GM18867 (cell line): ENCODE data around the gene PTGER3.
A peak's percentile ranks its signal among the peaks of the same experiment; 100 is the strongest.
"Not testable (repeated sequence)": the region's sequence is repeated elsewhere in the genome, so short reads cannot be mapped to it uniquely, and the experiment has no call there.

Experiments used
- ATAC-seq: cut with Tn5 transposase; IDR thresholded peaks from one replicate; pipeline ENCODE4 v1.9.1; 2021; ENCODE audit warnings: mild to moderate bottlenecking, moderate library complexity; ENCODE audit not compliant: unreplicated experiment

The PTGER3 gene

DNA sequence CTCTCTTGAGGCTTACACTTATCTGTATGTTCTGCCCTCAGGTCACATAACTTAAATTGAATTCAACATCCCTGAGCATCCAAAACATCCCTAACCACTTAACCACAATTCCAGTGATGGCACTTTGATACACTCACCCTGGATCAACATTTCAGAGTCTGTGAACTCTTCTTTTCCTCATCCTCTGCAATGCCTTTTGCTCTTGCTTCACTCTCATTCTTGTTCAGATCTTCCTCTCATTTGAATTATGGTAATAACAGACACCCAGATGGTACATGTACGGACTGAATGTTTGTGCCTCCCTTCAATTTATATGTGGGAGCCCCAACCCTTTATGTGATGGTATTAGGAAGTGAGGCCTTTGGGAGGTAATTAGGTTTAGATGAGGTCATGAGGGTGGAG, 33.4 kb downstream of the PTGER3 start:
- ATAC-seq, result no peak

DNA sequence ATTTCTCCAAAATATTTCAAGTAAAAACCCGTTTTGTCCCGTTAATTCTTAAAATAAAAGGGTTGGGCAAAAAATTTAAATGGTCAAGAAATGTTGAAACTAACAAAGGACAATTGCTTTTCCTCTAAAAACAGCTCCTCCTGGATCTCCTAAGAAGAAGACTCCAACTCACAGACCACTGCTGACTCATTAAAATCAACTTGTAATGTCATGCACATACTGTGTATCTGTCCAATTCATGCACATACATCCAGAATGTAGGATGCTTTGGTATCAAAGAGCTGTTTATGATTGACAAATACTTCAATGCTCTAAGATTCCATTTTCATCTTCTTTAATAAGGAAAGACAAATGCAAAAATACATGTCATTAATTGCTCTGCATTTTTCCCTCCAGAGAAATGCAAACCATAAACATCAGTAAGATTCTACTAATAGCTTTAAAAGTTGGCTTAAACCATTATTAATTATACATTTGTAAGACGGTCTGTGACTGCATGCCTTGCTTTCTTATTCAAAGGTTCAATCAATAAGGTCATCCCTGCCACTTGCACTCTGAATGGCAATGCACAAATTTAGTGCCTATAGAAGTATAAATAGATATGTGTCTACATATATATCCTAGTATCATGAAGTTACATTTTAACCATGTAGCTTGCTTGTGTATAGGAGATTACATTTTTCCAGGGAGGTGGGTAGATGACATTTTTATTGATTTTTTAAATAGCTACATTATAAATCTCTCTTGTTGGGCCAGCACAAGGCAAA, 44.7 kb downstream of the PTGER3 start:
- ATAC-seq, result no peak

DNA sequence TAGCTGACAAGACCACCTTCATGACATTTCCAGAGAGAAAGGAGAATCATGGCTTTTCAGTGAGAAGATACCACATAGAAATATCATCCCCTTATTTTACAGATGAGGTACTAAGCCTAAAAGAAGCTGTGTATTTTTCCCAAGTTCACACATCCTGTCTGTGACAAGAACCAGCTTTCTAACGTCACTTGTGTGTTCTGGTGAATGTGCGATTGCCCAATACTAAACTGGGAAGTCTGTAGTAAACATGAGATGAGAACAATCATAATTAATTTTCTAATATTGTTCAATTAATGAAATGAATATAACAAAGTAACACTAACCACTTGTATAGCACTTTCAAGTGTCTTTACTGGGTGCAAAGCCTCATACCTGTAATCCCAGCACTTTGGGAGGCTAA, 46.0 kb downstream of the PTGER3 start:
- ATAC-seq, result no peak

DNA sequence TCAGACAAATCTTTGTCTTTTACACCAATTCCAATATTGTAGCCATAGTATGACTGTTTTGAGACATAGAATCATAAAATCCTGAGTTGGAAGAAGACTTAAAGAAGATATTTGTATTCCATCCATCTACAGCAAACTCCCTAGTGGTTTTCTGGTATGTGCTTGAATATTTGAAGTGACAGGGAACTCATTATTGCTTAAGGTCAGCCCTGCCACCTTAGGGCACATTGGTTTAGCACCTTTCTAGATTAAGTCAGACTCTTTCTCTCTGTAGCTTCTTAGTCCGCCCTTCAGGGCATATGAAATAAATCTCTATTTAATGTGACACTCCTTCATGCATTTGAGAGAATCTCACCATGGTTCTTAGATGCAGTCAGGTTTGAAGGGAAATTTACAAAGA, 49.8 kb downstream of the PTGER3 start:
- ATAC-seq, result no peak

DNA sequence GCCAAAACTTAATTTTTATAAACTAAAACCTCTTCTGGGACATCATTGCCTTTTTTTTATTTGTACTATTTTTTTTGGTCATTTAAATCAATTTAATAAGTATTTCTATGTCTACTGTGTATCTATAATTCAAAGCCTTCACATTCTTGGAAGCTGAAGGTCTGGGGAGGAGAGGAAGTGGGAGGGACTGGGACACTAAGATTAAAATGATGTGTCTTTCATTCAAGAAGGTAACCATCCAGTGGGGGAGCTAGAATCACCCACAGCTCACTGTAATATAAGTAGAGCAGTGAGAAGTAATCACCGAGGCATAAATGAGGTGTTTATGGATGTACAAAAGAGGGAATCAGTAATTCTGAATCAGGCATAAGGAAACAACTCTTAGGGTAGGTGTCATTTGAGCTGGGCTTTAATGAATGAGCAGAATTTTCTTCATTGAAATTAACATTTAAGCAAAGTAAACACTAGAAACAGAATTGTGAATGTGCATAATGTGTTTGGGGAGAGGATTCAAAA, 52.8 kb downstream of the PTGER3 start:
- no peak for ATAC-seq

DNA sequence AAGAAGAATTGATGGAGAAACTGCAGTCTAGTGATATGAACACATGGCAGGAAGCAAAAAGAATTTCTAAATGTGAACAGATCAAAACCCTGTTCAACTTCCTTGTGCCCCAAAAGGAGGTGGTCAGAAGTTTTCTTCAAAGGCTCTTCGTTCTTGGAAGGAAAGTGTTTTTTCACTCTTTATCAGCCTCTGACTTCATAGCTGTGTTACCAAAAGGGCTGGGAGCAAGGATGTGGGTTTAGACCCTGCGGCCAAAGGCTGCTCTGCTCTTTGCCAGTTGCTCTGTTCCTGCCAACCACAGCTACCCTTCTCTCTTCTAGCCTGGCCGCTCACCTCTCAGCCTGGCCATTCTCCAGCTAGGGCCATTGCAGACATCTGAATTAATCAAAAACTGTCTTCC, 53.8 kb downstream of the PTGER3 start:
- no peak for ATAC-seq

DNA sequence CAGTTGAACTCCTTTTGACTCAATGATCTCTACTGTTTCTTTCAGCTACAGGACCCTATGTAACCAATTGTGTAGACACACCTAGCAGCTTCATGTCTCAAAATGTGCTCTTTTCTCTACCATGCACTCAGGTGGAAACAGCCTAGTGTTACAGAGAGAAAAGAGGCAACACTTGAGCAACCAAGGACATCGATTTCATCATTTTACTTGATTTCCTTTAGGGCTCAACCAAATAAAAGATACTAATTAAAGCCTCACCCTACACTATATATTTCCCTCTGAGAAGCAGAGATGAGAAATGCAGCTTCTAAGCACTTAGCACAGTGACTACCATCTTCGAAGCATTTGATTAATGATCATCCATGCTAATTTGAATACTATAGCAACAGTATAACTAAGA, 55.1 kb downstream of the PTGER3 start:
- no peak for ATAC-seq

DNA sequence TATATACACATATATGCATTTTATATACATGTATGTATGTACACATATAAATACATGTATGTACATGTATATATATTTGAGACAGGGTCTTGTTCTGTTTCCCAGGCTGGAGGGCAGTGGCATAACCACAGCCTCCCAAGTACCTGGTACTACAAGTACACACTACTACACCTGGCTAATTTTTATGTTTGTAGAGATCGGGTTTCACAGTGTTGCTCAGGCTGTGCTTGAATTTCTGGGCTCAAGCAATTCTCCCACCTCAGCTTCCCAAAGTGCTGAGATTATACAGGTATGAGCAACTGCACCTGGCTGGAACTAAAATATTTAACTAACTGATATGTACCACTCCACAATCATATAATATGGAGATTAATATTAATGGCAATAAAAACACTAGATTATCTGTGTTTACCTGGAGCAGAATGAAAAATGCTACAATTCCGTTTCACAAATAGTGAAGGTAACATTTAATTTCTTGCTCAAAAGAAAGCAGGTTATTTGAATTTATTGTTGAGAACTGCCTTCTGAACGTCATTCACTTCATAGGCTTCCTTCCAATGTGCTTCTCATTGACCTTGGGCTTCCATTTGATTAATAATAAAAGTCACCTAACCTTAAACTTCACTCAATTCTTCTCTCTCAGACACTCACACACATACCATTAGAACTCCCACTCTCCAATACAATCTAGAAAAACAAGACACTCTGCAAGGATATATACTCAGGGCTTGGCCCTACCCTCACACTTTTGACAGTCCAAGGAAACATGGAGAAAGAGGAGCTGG, 57.0 kb downstream of the PTGER3 start:
- no peak for ATAC-seq

DNA sequence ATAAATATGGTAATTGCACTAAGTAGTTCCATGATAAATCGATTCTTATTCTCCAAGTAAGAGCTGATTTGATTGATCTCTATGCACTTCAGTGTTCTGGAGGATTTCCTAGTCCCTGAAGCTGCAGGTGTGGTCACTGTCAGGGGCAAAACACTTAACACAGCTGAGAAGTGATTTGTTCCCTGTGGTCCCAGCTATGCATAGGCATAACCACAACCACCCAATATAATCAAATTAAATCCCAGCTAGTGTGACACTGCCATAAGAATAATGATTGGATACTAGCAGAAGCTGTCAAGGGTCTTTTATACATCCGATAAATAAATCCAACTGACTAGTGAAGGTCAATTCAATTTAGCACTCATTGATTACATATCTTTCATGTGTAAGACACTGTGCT, 60.1 kb downstream of the PTGER3 start:
- no peak for ATAC-seq

DNA sequence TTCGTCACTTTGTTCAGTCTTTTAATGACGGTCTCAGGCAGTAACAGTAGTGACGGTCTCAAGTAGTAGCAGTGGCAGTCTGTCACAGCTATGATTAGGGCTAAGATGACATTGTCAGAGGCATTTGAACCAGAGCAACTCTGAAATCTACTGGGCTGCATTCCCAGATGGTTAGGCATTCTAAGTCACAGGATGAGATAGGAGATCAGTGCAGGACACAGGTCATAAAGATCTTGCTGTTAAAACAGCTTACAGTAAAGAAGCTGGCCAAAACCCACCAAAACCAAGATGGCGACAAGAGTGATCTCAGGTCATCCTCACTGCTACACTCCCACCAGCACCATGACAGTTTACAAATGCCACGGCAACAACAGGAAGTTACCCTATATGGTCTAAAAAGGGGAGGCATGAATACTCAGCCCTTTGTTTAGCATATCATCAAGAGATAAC, 61.8 kb downstream of the PTGER3 start:
- not testable (repeated sequence) for ATAC-seq

DNA sequence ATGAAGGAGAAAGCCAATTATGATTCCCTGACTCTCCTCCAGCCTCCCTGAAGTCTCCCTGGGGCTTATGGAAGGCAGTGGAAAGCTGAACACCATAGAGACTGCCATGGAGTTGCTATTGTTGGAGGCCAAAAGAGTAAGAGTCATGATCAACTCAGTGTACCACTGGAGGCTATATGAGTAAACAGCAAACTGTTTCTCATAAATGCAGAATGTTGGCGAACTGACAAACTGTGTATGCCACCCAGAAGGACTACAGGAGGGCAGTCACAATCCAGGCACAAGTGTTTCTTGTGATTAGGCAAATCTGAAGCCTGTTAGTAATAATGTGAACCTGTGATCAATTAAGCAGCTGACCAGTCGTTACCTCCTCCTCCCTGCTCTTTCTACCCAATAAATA, 62.3 kb downstream of the PTGER3 start:
- ATAC-seq, result not testable (repeated sequence)

DNA sequence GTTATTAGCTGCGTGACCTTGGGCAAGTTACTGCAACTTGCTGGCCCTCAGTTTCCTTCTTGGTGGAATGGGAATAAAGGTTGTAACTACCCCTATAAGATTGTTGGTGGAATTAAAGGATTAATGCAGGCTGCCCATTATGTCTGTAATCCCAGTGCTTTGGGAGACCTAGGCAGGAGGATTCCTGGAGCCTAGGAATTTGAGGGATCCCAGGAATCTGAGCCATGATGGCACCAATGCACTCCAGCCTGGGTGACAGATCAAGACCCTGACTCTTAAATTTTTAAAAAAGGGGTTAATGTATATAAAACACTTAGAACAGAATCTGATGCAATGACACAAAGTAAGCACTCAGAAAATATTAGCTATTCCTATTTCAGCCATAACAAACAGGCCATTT, 67.3 kb downstream of the PTGER3 start:
- no peak for ATAC-seq

DNA sequence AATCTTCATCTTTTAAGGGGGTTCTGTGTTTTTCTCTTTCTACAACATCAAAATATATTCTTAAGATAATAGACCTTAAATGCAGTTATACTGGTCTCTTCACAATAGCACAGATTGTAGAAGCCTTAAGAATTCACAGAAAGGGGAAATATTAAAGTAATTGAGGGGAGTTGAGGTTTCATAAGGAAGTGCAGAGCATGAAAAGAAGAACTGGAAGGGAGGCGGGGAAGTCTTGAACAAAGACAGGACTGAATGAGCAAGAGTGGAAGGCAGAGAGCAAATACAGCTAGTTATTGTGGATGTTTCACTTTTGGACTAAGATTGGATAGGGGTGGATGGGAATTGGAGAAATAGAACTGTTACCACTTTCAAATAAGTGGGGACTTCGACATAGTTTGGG, 67.7 kb downstream of the PTGER3 start:
- ATAC-seq, result no peak

DNA sequence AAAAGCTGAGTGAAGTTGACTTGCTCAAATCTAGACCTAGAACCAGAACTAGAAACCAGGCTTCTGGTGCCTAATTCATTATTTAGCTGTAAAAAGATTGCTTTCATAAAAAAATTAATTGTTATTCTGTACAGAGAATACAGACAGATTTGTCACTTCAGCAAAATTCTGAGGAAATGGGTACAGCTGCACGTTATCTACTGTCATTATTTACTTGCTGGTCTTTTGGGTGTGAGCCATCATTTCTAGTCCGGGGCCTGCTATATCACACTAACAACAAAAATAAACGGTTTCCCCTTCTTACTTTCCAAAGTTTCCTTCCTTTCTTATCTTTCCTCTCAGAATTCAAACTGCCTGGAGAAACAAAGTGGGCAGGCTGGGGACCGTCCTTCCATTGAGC, 68.3 kb downstream of the PTGER3 start:
- no peak for ATAC-seq

DNA sequence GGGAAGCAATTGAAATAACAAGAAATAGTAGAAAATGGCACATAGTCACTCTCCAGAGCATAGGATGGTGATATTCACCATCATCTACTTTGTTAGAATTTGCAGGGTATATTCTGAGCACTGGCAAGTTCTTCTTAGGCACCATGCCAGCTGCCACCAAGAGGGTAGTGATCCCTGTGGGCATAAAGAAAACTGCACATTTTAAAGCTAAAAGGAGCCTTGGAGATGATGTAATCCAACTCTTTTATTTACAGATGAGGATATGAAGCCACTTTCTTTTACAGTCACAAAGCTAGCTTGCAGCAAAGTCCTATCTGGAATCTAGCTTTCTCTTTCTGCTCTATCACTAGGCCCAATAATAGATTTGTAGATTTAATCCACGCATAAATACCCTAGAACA, 69.0 kb downstream of the PTGER3 start:
- ATAC-seq, result no peak

DNA sequence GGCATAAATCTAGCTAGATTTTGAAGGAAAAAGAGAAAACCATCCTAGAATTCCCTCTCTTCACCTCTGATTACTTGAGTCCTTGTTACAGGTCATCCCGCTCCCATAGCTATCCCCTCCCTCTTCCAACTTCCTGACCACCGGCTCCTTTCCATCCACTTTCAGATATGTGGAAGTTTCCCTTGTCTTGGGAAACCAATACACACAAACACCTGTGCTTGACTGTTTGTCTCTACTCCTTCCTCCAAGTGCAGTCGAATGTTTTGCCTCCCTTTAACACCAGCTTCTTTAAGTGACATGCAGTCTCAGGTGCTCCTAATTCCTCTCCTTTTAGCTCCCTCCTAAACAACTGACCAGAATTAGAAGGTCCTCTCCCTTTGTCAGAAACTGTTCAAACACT, 70.0 kb downstream of the PTGER3 start:
- ATAC-seq, result no peak

DNA sequence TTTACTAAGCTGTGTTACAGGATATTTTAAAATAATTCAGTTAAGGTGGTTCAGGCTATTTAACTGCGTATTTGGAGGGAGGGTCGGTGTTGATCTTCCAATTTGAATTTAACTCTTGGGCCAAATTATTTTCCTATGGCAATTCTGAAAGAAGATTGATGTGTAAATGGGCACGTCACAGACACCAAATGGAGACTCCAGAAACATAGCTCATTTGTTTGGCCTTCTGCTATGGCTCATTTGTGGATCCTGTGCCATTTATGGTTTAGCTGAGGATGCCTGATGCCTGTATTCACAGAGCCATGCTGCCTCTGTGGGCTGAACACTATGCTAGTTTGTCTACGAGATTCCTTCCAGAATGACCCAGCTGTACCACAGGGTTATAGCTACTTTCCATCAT, 70.6 kb downstream of the PTGER3 start:
- no peak for ATAC-seq

DNA sequence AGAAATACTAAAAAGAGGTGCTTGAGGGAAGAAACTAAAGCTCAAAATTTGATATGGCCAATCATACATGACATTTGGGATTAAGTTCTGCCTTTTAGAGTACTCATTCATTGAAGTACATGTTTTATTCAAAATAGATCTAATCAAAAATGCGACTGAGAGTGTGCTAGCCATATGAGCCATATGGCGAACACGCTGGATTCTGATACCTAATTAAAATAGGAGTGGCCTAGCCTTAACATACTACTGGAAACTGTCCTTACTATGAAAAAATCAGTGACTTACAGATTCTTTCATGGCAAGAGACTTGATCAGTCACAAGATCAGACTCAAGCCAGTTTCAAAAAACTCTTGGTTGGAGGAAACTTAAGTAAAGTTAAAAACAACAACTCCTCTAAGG, 73.9 kb downstream of the PTGER3 start:
- no peak for ATAC-seq

DNA sequence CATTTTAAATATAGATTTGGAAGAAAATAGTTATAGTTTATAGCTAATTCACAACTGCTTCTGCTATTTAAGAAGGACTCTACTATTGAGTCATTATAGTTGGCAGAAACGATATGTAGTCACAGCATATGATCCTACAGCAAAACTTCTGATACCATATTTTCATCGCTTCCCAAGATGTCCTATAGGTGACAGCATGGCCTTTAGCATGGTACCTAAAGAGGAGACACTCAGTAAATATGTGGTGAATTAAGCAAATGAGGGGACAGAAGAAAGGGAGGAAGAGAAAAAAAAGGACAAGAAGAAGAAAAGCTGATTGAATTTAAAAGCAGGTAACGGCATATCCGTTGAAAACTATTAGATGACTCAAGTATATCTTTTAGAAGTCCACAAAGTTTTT, 77.2 kb downstream of the PTGER3 start:
- ATAC-seq, result no peak

DNA sequence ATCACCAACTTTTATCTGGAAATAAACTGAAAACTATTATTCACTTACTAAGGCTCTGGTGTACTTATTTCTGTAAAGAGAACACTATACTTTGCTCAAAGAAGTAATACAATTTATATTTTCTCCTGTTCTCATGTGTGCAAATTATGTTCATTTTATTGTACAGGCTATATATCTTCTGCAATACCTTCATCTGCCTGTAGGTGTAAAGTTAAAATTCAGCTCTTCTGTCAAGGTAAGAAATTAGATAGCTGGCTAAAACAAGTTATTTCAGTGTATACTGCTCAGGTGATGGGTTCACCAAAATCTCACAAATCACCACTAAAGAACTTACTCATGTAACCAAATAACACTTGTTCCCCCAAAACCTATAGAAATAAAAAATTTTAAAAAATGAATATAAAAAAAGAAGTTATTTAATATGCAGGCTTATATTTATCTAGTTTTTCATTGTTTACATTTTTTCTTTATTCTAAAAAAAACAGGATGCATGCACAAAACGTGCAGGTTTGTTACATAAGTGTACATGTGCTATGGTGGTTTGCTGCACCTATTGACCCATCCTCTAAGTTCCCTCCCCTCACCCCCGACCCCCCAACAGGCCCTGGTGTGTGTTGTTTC, 81.5 kb downstream of the PTGER3 start:
- peak; percentile 77 for ATAC-seq

DNA sequence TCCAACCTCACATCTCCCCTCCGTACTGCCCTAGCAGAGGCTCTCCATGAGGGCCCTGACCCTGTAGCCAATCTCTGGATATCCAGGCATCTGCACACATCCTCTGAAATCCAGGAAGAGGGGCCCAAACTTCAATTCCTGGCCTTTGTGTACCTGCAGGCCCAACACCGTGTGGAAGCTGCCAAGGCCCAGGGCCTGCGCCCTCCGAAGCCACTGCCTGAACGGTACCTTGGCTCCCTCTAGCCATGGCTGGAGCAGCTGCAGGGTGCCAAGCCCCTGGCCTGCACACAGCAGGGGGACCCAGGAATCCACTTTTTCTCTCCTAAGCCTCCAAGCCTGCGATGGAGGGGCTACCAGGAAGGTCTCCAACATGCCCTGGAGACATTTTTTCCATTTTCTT, 84.2 kb downstream of the PTGER3 start:
- ATAC-seq, result no peak
